GM19043 (cell line): ENCODE results near the gene MOAP1.
"Not testable (repeated sequence)": the region's sequence is repeated elsewhere in the genome, so short reads cannot be mapped to it uniquely, and the experiment has no call there.

Source experiments
- ATAC-seq: cut with Tn5 transposase; IDR thresholded peaks from one replicate; pipeline ENCODE4 v1.9.1; 2021; ENCODE audit warnings: low read depth; ENCODE audit not compliant: unreplicated experiment

Gene MOAP1

GRCh38 chr14:93186466-93186865 is 1.8 kb upstream of the MOAP1 start:
- ATAC-seq, result no peak

- no peak for ATAC-seq
Measured at GRCh38 chr14:93185349-93185720, 638 bp upstream of the MOAP1 start.

- ATAC-seq, result no peak
Measured at GRCh38 chr14:93183596-93184317, 940 bp downstream of the MOAP1 start.

GRCh38 chr14:93175492-93175891 is 9.2 kb downstream of the MOAP1 start:
- no peak for ATAC-seq

GRCh38 chr14:93174731-93175130 is 10.0 kb downstream of the MOAP1 start:
- not testable (repeated sequence) for ATAC-seq

GRCh38 chr14:93173943-93174395 is 10.7 kb downstream of the MOAP1 start:
- no peak for ATAC-seq

- ATAC-seq, result no peak
Measured at GRCh38 chr14:93171376-93171775, 13.3 kb downstream of the MOAP1 start.

- not testable (repeated sequence) for ATAC-seq
Measured at GRCh38 chr14:93170141-93170540, 14.6 kb downstream of the MOAP1 start.

- ATAC-seq, result not testable (repeated sequence)
Measured at GRCh38 chr14:93169619-93170018, 15.1 kb downstream of the MOAP1 start.

GRCh38 chr14:93168610-93169009 is 16.1 kb downstream of the MOAP1 start:
- ATAC-seq, result not testable (repeated sequence)

- ATAC-seq, result not testable (repeated sequence)
Measured at GRCh38 chr14:93165271-93166265, 19.1 kb downstream of the MOAP1 start.

GRCh38 chr14:93163564-93163963 is 21.1 kb downstream of the MOAP1 start:
- ATAC-seq, result no peak

- no peak for ATAC-seq
Measured at GRCh38 chr14:93161411-93161940, 23.2 kb downstream of the MOAP1 start.

GRCh38 chr14:93160353-93160801 is 24.3 kb downstream of the MOAP1 start:
- ATAC-seq, result no peak

- not testable (repeated sequence) for ATAC-seq
Measured at GRCh38 chr14:93159625-93160352, 24.9 kb downstream of the MOAP1 start.

GRCh38 chr14:93158349-93158748 is 26.3 kb downstream of the MOAP1 start:
- not testable (repeated sequence) for ATAC-seq

GRCh38 chr14:93156693-93157369 is 27.9 kb downstream of the MOAP1 start:
- no peak for ATAC-seq

- ATAC-seq, result no peak
Measured at GRCh38 chr14:93155667-93156066, 29.0 kb downstream of the MOAP1 start.

- no peak for ATAC-seq
Measured at GRCh38 chr14:93153121-93153520, 31.6 kb downstream of the MOAP1 start.
